ENCODE data around the gene RALY. TPM values are rescaled to one million over a fixed set of nuclear protein-coding genes. Genes with fewer than 3 reads are reported as not detected.

RALY gene
- total RNA-seq, 1 donor from 2014 or later = 111 TPM

DNA sequence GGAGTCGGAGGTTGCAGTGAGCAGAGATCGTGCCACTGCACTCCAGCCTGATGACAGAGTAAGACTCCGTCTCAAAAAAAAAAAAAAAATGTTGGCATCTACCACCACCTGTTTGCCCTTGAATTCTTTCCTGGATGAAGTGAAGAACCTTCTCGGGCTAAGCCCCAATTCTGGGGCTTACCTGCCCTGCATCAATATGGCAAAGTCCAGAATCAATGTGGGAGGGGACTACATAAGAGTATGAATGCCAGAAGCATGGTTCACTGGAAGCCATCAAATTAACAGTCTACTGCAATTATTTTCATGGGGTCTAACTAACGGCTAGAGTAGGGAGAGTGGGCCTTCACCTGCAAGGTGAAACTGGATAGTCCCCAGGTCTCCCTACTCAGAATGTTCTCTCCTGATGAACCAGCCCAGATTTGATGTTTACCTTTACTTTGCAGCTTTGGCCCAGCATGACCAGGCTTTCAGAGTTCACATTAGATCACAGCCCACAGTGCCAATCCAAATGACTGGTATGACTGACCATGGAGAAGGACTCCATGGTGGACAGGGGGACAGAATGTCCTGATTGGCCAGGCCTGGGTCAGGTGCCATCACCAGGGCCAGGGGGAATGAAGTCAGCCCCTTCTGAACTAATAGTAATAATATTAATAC lies 7.0 kb upstream of the RALY start:
- no peak for DNase-seq (ENCODE audit: low spot score)

DNA sequence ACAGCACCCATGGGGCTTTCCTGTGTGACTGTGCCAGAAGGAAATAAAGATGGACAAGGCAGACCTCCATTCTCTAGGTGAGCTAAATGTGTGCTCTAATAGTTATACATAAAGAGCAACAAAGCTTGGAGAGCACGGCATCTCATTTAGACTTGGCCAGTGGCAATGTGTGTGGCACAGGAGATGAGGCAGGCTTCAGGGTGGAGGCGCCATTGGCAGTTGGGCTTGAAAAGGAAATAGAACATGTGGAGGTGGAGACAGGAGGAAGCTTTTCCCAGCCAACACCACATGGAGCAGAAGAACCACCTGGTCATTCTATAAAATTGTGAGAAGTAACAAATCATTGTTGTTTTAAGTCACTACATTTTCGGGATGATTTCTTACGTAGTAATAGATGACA lies 3.6 kb upstream of the RALY start:
- no peak for DNase-seq (ENCODE audit: low spot score)

DNA sequence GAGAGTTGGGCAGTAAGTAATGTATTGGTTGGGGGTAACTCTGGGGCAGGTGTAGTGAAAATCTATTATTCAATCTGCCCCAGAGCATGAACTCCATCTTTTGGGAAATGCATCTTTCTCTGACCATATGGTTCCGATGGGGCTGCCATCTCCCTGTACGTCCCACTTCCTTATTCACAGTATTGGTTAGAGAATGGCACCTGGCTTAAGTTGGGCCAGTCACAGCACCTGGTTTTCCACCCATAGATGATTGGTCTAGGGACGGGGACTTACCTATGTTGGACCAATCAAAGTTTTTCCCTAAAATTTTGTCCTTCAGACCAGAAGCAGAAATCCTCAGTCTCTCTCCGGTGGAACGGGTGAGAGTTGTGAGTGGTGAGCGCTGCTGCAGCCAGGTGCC lies 2.2 kb upstream of the RALY start:
- no peak for DNase-seq (ENCODE audit: low spot score)

DNA sequence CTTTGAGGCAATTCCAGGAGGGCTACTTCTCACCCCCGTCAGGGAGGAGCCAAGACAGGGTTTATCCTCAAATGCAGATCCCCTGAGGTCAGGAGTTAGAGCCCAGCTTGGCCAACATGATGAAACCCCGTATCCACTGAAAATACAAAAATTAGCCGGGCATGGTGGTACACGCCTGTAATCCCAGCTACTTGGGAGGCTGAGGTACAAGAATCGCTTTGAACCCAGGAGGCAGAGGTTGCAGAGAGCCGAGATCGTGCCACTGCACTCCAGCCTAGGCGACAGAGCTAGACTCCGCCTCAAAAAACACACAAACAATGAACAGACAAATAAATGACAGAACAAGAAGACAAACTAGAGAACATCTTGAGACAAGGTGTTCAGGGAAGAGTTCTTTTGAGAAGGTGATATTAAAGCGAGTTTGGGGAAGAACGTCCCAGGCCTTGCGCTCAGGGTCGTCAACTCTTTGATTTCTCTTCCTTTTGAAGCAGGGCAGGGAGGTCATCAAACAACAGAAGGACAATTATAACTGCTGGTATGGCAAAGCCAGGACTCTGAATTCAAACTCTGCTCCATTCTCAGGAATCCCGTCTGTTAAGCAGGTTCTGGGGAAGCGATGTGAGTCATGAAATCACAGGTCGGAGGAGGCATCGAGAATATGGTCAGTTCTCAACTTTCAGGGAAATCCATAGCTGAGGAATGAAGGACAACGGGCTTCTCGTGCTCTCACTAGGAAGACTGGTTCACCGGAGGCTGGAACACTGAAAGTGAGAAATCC lies 1.4 kb upstream of the RALY start:
- no peak for DNase-seq (ENCODE audit: low spot score)

DNA sequence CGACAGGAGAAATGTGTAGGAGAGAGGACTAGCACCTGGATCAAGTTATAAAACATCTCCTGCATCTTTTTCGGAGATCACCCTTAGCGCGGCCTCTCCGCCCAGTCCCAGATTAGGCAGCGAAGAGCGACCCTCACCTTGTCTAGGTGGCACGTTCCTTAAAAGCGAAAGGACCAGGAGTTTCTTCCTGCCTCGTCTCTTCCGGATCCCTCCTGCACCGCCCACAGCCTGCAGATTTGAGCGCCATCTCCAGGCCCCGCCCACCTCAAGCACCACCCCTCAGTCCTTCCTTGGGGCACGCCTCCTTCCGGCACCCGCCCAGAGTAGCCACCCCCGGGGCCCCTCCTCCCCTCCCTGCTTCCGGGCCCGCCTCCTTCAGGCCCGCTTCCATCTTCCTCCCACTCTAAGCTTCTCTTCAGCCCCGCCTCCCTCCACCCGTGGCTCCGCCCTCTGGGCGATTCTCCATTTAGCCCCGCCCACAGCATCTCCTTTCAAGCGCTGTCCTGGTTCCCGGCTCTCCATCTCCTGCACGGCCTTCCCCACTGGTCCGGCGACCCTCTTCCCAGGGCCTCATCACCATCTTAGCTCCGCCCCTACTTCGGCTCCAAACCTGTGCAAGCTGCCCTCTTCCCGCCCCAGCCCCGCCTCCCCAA lies 662 bp upstream of the RALY start:
- peak; percentile 100 for DNase-seq (ENCODE audit: low spot score)

DNA sequence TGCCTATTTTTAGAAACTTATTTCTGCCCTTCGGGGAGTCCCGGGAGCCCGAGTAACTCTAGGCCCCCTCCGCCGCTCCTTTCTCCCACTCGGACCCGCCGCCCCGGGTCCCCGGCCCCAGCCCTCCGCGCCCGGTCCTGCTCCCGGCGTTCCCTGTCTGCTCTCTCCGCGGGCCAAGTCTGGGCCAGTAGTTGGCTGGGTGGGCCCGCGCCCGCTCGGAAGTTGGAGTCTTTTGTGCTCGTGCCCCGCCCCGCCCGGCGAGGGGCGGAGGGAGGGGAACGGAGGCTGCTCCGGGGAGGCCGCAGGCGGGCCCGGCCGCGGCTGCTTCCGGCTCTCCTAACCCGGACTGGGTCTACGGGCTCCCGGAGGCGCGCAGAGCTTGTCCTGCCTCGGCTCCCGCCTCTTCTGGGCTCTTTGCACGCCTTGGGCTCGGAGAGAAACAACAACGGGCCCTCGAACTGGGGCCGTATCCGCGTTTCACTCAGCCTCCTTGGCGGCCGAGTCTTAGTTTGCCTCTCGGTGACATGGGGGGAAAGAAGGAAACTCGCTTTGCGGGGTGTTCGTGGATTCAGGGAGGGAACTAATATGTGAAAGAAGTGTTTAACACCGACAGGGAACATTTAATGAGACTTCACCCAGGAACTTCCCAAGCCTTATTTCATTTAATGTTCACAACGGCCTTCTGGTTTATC lies 657 bp downstream of the RALY start:
- peak; percentile 85 for DNase-seq (ENCODE audit: low spot score)

DNA sequence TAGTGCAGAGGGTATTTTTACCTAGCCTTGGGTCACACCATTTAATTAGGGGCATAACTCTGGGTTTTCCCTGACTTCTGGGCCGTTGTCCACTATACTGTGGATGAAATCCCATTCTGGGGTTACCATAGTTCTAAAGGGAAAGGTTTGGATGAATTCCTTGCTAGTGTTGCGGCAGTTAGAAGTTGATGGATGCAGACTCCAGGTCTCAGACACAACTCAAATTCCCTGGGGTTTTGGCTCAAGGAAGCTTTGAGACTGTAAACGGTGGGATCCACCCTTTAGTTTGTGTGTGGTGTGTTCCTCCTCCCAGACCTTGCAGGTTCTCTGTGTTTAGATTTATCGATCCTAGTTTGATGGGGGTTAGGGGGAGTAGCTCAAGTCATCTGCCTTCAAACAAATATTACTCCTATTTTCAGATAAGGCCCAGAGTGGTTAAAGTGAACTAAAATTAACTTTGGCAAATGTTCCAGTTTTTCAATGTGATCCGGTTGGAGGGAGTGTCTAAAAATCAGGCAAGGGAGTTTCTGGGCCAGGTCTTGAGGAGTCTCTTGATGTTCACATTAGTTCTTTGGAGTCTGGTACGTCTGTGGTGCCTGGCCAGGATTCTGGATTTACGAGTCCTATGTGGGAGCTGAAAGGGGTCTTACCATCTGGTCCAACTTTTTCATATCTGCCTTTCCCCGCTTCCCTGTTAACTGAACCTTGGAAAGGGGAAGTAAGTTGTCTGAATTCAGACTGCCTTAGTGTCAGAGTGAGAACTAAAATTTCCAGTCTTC lies 1.5 kb downstream of the RALY start:
- DNase-seq (ENCODE audit: low spot score) = no peak

DNA sequence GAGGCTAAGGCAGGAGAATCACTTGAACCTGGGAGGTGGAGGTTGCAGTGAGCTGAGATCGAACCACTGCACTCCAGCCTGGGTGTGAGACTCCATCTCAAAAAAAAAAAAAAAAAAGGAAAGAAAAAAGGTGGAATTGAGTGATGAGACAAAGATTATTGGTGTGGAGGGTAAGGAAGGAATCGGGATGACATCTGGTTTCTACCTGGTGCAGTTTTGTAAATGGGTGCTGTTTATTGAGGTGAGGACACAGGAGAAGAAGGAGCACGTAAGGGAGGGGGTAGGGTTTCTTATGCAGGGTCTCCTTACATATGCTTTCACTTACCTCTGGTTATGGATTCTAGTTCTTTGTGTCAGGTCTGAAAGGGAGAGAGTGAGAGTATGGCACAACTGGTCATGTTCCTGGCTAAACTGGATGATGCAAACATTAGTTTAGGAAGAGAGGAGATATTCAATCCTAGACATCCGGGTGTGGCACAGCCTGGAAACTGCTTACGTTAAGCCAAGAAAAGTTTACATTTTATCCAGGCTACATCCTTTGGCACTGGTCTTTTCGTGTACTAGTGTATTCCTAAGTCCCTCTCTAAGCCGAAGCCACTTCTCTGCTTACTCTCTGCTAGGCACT lies 5.4 kb downstream of the RALY start:
- no peak for DNase-seq (ENCODE audit: low spot score)

DNA sequence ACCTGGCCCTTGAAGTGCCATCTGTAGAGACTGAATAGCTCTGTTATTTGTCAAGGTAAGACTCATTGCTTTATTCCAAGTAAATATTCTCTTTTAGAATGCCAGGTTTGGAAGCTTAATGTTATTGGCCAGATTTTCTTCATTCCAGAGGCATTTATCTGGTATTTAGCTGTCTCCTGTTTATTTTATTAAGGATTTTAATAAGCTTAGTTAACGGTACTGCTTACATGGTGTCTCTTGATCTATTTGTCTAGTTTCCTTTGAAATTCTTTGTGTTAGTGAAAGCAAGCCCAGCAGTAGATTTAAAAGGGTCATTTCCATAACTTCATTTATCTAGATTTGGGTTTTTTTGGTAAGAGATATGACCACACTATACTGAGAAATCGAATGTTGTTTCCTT lies 7.7 kb downstream of the RALY start:
- DNase-seq (ENCODE audit: low spot score) = no peak

DNA sequence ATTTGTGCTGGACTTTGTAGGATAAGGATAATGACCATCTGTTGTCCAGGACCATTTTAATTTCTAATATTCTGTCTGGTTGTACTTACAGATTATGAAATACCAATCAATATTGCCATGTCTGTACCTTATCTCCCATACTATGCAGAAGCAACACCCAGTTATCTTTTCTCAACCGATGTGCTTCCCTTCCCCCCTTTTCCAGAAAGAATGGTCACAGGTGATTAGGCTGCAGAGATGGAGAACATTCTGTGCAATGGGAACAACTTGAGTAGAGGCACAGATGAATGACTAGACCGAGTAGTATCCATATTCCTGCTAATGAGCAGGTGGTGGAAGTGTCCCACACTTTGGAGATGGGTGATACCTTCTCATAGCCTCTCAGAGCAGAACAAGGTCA lies 10.5 kb downstream of the RALY start:
- no peak for DNase-seq (ENCODE audit: low spot score)

DNA sequence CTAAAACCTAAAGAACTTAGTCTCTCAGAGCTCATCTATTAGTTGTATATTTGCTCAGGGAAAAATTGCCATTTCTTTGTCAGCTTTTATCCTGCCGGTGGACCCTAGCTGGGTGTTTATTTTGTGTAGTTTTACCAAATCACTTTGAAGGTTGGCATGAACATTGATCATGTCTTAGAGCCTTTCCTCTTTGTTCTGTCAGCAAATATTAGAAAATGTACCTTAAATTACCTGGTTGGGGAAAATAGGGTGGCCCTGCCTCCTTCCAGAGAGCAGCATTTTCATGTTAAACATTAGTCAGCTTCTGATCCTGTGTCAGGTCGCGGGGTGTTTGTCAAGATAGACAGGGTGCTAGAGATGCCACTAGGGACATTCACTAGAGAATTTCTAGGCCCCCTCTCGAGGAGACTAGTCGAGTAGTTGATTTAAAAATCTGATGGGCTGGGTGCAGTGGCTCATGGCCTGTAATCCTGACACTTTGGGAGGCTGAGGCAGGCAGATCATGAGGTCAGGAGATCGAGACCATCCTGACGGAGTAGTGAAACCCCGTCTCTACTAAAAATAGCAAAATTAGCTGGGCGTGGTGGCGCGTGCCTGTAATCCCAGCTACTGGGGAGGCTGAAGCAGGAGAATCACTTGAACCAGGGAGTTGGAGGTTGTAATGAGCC lies 11.2 kb downstream of the RALY start:
- no peak for DNase-seq (ENCODE audit: low spot score)

DNA sequence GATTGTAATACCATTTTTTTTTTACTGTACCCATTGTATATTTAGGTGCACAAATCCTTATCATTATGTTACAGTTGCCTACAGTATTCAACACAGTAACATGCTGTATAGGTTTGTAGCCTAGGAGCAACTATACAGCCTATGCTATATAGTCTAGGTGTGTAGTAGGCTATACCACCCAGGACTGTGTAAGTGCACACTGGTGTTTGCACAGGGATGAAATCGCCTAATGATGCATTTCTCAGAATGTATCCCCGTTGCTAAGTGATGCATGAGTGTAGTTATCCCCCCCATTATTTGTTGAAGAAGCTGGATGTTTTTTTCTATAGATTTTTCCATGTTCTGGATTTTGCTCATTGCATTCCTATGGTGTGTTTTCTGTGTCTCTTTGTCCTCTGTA lies 12.9 kb downstream of the RALY start:
- DNase-seq (ENCODE audit: low spot score) = no peak

DNA sequence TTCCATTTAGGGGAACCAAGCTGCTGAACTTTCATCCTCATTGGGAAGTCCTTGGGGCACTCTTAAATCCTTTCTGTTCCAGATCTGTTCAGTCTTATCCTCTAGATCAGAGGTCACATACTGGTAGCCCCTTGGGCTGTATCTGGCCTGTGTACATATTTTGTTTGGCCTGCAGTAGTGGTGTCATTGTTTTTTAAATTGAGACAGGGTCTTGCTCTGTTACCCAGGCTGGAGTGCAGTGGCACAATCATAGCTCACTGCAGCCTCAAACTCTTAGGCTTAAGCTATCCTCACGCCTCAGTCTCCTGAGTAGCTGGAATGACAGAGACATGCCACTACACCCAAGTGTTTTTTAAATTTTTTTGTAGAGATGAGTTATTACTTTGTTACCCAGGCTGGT lies 14.8 kb downstream of the RALY start:
- DNase-seq (ENCODE audit: low spot score) = no peak

DNA sequence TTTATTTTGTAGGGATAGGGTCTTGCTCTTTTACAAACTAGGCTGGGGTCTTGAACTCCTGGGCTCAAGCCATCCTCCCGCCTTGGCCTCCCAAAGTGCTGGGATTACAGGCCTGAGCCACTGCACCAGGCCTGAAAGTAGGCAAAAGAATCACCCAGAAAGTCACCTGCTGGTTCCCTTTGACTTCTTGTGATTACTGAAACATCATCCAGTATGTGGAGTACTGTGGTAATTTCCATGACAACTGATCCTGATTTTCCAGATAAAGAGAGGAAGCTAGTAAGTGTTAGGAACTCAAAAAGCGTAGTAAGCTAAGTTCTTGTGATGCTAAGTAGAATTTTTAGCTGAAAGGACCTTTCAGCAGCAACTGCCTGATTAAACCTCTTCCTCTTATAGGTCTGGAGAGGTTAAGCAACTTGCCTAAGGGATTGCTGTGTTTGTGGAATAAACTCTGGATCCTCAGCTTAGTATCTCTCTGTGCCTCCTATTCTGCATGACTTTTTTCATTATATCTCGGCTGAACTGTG lies 16.8 kb downstream of the RALY start:
- DNase-seq (ENCODE audit: low spot score) = no peak

DNA sequence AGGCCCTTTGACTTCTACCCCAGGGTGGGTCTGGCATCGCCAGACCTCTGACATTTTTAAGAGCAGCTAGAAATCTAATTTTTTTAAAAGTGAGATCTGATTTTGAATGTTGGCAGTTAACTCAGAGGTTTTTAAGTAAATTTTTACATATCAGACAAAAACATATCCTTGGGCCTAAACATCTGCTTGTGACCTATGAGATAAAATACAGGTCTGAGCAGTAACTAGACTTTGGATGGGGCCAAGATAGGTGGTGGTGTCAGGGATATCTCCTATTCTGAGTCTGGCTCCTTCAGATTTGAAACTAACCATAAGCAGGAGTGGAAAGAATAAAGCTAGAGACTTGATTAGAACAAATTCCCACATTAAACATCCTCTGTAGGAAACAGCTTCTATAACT lies 17.6 kb downstream of the RALY start:
- DNase-seq (ENCODE audit: low spot score) = no peak

DNA sequence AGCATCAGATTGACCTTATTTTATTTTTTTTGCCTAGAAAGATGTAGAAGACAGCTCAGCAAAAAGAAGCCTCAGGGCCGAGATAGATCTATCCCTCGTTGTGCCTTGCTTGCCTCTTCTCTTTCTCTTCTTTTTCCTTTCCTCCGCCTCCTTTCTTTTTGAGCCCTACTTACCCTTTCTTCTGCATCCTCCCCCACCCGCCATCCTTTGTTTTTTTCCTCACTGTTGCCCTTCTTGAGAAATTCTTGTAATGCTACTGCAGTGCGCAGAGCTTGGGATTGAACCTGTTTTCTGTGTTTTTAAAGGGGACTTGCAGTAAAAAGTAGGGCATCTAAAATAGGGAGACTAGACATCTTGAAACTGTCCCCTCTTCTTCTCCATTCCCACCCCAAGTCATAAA lies 18.6 kb downstream of the RALY start:
- no peak for DNase-seq (ENCODE audit: low spot score)

DNA sequence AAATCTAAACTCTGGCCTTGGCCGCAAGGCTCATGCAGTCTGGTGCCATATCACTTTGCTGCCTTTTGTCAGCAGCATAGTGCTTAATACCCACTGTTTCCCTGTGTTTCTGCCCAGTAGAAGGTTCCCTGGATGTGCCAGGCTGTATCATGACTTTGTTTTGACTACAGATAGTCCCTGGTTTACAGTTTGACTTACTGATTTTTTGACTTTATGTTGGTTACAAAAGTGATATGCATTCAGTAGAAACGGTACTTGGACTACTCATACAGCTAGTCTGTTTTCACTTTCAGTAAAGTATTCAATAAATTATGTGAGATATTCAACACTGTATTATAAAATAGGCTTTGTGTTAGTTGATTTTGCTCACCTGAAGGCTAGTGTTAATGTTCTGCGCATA lies 19.0 kb downstream of the RALY start:
- no peak for DNase-seq (ENCODE audit: low spot score)

DNA sequence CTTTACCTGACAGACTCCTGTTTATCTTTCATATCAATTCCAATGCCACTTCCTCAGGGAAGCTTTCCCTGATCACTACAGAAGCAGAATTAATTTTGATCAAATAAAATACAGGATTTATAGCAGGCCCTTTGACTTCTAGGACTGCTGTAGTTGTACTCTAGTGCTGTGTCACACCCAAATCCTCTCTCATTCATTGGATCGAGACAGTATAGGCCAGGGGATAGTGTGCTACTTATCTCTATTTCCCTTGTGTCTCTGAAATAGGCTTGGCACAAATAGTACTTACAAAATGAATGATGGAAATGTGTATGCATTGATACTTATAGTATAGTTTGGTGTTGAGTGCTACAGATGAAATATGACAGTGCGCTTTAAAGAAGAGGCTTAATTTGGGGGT lies 19.8 kb downstream of the RALY start:
- no peak for DNase-seq (ENCODE audit: low spot score)

DNA sequence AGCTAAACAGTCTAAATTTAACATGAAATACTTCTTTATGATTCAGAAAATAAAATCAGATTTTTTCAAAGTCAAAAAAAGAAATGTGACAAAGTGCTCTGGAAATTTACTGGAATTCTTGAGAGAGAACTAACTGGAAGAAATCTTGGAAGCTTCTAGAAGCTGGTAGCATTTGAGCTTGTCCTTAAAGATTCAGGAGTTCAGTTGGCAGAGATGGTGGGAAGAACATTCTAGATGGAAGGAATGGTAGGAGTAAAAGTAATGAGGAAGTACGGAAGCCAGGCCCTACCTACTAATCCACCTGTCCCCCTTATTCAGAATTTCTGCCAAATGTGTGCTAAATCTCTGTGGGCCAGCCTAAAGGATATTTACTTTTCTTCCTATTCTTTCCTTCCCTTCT lies 21.2 kb downstream of the RALY start:
- DNase-seq (ENCODE audit: low spot score) = no peak
